Head of caudate nucleus (tissue), 42 donors: Measurements from ENCODE around the gene EIF2AK2.

Experiments
- DNase-seq, 42 donors: peaks; one replicate each; pipeline versions ENCODE4 v3.0.0 to v3.0.0-alpha.2; 2020 to 2021; ENCODE audit warnings: mixed read lengths in 7 of 42
- intact Hi-C: fragments of 100-400 bp; cut with DNase I; formaldehyde crosslinking; loops from one replicate; pipeline ENCODE4 v1.15.0; 2022

Gene EIF2AK2

GRCh38 chr2:37180006-37180639, 23.3 kb upstream of the EIF2AK2 start:
- intact Hi-C loops, result no loop called here
- DNase-seq, result no peak

- DNase-seq, result no peak
- intact Hi-C loops, result no loop called here
Observed at GRCh38 chr2:37173741-37174140, 17.0 kb upstream of the EIF2AK2 start.

- intact Hi-C loops, result no loop called here
- no peak for DNase-seq
Observed at GRCh38 chr2:37171624-37171950, 14.8 kb upstream of the EIF2AK2 start.

DNA sequence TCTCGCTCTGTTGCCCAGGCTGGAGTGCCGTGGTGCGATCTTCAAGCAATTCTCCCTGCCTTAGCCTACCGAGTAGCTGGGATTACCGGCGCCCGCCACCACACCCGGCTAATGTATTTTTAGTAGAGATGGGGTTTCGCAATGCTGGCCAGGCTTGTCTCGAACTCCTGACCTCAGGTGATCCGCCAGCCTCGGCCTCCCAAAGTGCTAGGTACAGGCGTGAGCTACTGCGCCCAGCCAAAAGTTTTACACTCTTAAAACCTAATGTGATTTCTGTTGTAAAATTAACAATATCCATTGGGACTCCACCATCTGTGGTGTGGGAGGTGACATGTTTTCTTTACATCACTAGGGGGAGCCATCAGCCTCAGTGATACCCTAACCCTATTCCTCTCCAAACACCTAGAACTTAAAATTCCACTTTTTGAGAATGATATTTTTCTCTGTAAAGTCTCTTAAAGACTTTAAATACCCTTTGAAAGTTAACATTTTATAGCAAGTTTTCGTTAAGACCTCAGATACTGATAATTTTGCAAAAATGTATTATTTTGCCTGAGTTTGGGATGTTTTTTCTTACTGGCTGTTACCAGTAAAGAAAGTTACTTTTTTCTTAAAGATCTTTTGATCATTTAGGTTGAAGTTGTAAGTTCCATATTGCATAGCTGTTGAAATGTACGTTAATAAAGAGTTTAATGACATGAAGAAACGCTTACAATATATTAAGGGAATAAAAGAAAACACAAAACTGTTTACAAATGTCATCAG, 11.6 kb upstream of the EIF2AK2 start:
- intact Hi-C loops, result no loop called here
- peak in 9 of 42 donors; percentile 15 to 63 (median 25) for DNase-seq

- intact Hi-C loops, result no loop called here
- no peak for DNase-seq
Observed at GRCh38 chr2:37167636-37168180, 10.9 kb upstream of the EIF2AK2 start.

- intact Hi-C loops, result no loop called here
Observed at GRCh38 chr2:37164757-37165156, 8.0 kb upstream of the EIF2AK2 start.

DNA sequence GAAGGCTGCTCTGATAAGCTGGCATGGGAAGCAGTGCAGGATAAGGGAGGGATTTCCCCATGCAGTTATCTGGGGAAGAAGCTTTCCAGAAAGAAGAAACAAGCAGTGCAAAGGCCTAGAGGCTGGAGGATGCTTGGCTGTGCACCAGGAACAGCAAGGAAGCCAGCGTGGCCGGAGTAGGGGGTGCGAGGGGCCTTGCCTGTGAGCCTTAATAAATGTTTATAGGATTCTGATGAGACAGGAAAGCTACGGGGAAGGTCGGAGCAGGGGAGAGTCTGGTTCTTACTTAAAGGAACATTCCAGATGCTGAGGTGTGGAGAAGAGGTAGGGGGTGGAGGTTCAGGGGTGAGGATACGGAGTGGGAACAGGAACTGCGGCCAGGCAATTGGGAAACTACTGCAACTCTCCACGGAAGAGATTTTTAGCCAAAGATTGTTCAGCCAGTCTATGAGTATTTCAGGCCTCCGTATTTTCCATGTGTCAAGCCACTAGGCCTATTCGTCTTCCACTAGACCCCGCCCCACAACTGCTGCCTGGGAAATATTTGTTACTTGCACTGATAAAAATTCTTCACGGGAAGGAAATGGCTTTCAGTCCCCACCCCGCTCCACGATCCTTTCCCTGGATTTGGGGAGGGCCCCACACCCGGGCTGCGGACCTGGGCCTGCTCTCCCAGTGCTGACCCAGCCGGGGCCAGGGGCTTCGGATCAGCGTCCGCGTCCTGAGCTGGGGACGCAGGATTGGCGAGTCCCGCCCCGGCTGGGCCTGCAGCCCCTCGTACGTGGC, 516 bp downstream of the EIF2AK2 start:
- intact Hi-C loops, result no loop called here
- peak in 39 of 42 donors; percentile 14 to 68 (median 45) for DNase-seq

More at GRCh38 chr2:37164757-37165156, 8.0 kb upstream of the EIF2AK2 start:
- no peak for DNase-seq

- no peak for DNase-seq
- intact Hi-C loops, result no loop called here
Observed at GRCh38 chr2:37154785-37155184, 2.0 kb downstream of the EIF2AK2 start.

GRCh38 chr2:37153224-37153623, 3.6 kb downstream of the EIF2AK2 start:
- intact Hi-C loops, result no loop called here
- no peak for DNase-seq

GRCh38 chr2:37149626-37150322, 7.0 kb downstream of the EIF2AK2 start:
- intact Hi-C loops, result no loop called here

GRCh38 chr2:37148325-37148724, 8.5 kb downstream of the EIF2AK2 start:
- intact Hi-C loops, result no loop called here
- DNase-seq, result no peak

More at GRCh38 chr2:37149626-37150322, 7.0 kb downstream of the EIF2AK2 start:
- DNase-seq, result no peak

- intact Hi-C loops, result no loop called here
- no peak for DNase-seq
Observed at GRCh38 chr2:37146062-37146461, 10.7 kb downstream of the EIF2AK2 start.

DNA sequence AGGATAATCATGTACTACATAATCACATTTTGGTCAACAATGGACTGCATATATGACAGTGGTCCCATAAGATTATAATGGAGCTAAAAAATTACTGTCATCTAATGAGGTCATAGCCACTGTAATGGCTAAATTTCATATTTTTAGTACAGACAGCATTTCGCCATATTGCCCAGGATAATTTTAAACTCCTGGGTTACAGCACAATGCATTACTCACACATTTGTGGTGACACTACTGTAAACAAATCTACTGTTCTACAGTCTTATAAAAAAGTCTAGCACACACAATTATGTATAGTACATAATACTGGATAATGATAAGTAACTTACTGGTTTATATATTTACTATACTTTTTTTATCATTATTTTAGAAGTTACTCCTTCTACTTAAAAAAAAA, 12.8 kb downstream of the EIF2AK2 start:
- DNase-seq, result no peak
- intact Hi-C loops, result no loop called here

DNA sequence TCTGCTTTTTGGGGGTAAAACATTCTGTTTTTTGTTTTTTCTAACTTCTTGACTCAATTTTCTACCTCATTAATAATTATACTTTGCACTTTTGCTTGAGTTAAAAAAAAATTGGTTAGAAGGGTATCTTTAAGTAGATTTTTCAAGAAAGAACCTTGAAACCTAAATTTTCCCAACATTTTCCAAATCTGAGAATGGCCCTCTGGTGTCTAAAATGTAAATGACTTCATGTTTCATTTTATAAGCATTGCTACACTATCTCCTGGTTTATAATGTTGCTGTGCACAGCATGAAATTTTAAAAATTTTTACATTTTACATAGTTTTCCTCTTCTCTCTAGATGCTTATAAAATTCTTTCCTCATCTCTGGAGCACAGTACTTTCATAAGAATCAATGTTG, 14.2 kb downstream of the EIF2AK2 start:
- no peak for DNase-seq

DNA sequence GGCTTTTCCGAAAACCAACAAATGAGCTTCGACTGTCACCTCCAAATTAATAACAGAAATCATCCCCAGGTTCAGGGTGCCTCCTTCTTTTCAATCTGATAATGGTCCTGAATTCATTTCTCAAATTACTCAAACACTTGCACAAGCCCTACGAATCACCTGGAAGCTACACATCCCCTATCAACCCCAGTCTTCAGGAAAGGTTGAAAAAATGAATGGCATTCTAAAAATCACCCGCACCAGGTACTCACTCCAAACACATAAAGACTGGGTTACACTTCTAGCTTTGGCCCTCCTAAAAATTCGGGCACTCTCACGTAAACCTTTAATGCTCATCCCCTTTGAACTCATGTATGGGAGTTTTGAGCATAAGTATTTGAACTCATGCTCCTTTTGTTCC, 23.9 kb downstream of the EIF2AK2 start:
- no peak for DNase-seq
- intact Hi-C loops, result no loop called here

More for the DNA sequence above, 14.2 kb downstream of the EIF2AK2 start:
- intact Hi-C loops, result no loop called here

DNA sequence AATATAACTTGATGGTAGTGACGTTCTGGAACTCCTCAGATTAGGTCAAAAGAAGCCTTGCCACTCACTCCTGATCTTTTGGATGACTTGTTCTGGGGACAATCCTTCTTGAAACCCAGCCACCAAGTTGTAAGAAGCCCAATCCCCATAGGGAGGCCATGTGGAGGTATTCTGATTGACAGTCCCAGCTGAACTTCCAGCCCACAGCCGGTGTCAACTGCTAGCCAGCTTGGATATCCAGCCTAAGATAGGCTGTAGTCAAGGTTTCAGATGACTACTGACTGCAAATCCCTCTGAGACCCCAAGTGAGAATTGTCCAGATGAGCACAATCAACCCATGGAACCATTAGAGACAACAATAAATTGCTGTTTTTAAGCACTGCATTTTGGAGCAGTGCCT, 31.4 kb downstream of the EIF2AK2 start:
- DNase-seq, result no peak
- intact Hi-C loops, result no loop called here

- DNase-seq, result no peak
- intact Hi-C loops, result no loop called here
Observed at GRCh38 chr2:37119157-37119556, 37.6 kb downstream of the EIF2AK2 start.

DNA sequence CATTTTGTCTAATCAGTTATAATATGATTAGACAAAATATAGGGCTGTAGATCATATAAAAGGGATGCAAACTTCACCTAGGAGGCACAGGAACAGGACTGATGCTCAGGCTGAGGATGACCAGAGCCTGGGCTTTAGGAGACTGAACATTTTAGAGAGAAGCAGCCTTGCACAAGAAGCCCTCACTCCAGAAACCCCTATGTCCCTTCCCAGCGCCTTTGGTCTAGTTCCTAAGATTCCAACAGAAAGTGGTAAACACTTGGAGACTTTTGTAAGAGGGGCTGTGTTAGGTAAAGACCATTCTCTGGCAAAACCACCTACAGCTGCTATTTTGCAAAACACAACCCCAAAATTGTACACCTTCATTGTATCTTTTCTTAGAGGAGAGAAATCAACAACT, 39.2 kb downstream of the EIF2AK2 start:
- intact Hi-C loops, result no loop called here
- no peak for DNase-seq

- intact Hi-C loops, result no loop called here
- DNase-seq, result no peak
Observed at GRCh38 chr2:37111958-37112357, 44.8 kb downstream of the EIF2AK2 start.
